Measurements from ENCODE around the gene GALNT10.

GRCh38 chr5:154287136-154287535, 96.6 kb downstream of the GALNT10 start:
- no peak for TF ChIP-seq POLR2A (IDR thresholded peaks at IDR 0.05)
- no peak for TF ChIP-seq CTCF (IDR thresholded peaks at IDR 0.05)

All from body of pancreas (tissue), 4 donors.